Measurements from ENCODE around the gene IGSF5.
"Not testable (repeated sequence)": the region's sequence is repeated elsewhere in the genome, so short reads cannot be mapped to it uniquely, and the experiment has no call there.

IGSF5 gene

DNA sequence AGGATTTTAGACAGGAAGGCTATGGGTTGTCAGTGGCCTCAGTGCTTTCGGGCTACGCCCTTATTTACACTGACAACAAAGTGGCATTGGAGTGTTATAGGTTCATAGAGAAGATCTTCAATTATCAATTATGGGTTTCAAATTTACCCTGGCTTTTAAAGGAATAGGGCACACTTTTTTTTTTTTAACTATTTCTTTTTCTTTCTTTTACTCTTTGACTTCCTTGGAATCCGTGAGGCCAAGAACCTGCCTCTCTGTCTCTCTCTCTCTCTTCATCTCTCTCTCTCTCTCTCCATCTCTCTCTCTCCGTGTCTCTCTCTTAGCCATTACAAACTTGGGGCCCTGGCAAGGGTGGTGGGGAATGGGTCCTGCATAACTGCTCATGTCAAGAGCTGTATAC, at the start of gene IGSF5:
TSS of gene IGSF5 (plus strand) at position 301 of the 400 bp plus-strand sequence. CDS start 327 bp downstream, outside the sequence.
- not testable (repeated sequence) for DNase-seq

DNA sequence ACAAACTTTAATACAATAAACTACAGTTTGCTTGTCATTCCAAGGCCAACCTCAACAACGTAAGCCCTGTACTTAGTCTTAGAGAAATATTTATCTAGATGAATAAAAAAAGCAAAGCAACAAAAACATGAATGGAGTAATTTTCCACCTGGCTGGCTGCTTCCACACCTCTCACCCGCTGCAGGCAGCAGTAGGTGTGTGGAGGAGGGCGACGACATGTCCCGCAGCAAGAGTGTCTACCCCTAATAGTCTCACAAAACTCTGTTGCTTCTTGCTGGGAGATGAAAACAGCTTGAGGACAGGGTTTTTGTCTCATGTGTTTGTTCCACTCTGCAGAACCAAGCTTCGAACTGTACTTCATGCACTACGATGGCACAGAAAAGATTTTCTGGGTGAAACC, 48.8 kb upstream of the IGSF5 start:
- no peak for DNase-seq

DNA sequence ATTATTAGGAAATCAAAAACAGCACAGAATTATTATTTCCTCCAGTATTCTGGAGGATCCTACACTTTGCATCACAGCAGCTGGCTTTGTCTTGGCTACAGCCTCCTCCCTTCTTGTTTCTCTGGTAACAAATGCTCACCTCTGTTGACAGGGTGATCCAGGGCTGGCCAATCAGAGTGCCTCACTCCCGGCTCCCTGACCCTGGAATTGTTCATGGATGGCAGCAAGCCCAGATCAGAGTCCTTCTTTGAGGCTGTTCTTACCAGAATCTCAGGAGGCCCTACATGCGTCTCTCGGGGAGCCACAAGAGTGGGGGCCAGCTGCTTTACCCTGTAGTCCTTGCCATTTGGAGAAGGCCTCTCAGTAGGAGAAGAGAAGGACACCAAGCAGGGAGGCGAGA, 48.4 kb upstream of the IGSF5 start:
- DNase-seq: peak in 4 of 56 donors; percentile 11 to 35 (median 22)

DNA sequence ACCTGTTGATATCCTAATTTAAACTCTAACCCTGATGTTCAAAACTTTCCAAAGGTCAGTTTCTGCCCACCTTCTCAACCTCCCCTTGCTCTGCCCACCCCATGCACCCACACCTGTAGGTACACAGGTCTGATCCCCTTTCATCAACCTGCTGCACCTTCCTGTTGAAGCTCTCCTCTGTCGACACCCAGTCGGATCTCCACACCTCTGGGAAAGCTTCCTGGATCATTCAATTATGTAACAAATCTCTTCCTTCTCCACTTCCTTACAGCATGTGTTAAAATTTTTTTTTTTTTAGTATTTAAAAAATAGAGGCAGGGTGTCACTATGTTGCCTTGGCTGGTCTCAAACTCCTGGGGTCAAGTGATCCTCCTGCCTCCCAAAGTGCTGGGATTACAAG, 44.7 kb upstream of the IGSF5 start:
- no peak for DNase-seq

DNA sequence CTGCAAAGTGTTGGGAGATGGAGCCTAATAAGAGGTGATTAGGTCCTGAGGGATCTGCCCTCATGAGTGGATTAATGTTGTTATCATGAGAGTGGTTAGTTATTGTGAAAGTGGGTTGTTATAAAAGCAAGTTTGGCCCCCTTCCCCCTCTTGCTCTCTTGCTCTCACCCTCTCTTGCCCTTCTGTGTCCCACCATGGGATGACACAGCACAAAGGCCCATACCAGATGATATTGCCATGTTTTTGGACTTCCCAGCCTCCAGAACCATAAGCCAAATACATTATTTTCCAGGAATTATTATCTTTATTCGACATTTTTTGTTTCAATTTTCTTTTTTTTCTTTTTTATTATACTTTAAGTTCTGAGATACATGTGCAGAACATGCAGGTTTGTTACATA, 41.4 kb upstream of the IGSF5 start:
- DNase-seq: no peak

DNA sequence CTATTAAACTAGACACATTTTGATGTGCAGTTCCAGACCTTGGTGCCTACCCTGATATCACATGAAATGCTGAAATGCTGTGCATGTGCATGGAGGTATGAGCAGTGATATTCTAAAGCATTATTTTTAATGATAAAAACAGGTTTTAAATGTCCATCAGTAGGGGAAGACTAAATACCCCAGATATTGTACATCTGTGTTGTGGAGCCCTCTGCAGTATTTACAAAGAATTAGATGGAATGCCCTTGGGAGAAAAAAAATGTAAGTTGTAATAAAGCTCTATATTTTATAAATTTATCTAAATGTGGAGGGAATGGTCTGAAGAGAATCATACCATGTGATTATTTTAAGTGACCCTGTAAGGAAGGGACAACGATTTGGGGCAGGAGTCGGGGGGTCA, 39.1 kb upstream of the IGSF5 start:
- no peak for DNase-seq

DNA sequence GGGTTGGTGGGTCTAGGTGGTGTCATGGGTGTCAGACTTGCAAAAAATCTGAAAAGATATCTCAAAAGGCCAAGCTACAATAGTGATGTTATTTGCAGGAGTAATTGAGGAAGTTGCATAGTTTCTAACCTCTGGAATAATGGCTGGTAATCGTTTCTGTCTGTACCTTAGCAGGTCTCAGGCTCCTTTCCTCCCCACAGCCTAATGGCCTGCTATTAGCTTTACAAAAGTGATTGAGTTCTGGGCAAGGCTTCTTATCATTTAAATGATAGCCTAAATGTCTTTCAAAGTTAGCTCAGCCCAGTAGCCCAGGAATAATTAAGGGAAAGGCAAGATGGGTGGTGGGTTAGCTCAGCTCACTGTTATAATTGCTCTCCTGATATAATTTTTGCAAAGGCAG, 37.7 kb upstream of the IGSF5 start:
- DNase-seq: no peak

DNA sequence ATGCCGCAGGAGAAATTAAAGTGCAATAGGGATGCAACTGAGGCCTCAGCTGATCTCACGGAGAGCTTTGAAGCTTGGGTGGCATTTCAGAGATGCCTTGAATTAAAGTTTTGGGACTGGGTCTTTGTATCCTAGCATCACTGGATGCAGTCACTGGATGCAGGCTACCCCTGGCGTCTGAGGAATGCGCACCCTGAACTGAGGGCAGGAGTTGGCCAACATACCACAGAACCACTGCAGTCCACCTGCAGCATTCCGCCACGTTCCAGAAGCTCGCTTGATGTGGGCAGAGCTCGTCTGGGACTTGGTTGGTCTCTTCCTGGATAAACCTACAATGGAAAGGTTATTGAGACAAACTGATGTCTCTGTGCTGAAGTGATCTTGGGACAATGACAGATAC, 34.1 kb upstream of the IGSF5 start:
- DNase-seq: no peak

DNA sequence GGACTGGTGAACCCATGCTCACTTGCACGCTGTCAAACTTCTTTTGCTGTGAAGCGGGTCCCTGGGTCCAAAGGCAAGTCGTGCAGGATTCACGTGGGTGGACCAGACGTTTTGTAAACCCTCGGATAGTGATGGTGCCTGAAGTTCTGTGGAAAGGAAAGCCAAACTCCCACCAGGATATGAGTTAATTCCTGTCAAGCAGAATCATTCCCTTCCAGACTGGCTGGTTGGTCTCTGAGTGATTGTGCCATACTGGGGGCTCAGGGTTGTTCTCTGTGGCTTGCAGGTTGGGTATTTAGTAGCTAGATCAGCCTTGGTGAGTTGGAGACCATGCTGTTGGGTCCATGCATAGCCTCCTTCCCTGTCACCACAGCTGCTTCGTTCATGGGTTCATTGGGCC, 32.7 kb upstream of the IGSF5 start:
- DNase-seq: no peak

DNA sequence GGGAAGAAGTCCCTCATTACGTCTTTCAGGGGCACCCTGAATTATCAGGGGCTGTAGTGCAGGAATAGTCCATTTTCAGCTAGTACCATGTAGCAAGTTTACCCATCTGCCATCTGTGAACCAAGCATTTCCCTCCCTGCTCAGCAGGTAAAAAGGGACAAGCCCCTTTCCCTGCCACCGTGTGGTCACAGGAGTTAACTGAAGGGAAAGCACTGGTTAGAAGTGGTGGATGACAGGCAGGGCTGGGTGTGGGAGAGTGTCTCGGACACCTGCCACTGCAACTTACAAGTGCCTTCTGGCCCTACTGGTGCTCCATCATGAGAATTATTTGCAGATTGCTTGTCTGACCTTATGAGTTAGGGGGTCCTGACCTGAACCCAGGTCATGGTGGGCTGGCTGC, 32.0 kb upstream of the IGSF5 start:
- DNase-seq: no peak

DNA sequence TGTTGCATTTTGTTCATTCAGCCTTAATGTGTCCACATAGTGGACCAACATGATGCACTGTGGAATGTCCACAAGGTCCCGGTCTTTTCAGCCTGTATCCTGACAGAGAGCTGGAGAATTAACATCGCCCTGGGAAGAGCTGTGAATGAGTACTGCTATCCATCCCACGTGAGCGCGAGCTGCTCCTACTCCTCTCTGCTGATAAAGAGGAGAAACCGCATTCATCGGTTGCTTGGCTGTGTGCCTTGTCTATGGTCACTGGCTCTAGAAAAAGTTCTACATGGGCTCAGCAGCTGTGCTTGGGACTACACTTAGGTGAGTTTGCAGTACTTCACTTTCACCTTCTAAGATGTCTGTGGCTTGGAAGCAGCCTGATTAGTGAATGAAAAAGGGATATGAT, 31.1 kb upstream of the IGSF5 start:
- DNase-seq: no peak

DNA sequence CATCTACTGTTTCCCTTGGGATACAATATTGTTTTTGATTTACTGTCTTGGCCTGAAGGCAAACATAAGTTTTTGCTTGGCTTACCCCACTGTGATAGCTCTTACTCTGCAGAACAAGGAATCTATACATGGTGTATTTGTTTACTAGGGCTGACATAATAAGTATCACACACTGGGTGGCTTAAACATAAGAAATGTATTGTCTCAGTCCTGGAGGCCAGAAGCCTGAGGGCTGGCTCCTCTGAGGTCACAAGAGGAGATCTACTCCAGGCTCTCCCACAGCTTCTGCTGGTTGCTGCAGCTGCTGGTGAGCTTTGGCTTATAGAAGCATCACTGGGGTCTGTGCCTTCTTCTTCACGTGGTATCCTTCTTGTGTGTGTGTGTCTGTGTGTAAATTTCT, 30.7 kb upstream of the IGSF5 start:
- peak in 2 of 56 donors; percentile 5 for DNase-seq

DNA sequence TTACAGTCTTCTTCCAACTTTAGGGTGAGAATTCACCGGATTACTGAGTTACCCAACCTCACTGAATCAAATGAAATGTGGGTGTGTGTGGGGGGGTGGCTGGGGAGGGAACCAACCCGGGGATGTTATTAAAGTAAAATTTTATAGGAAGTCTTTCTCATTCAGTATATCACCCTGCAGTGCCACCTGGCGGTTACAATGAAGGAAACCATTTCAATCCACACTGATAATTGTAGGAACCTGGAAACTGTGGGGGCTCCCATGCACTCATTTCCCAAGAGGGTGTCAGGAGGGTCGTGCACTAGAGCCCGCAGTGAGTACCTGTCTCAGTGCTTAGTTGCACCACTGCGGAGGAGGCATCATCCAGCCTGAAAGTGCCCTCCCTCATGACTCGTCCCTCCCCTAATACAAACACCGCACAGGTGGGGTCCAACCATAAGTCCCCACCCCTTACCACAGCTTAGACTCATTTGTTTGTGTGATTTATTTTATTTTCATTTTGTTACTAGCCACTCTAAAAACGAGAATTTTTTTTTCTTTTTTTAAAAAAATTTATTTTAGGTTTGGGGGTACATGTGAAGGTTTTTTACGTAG, 29.1 kb upstream of the IGSF5 start:
- peak in 43 of 56 donors; percentile 2 to 83 (median 30) for DNase-seq

DNA sequence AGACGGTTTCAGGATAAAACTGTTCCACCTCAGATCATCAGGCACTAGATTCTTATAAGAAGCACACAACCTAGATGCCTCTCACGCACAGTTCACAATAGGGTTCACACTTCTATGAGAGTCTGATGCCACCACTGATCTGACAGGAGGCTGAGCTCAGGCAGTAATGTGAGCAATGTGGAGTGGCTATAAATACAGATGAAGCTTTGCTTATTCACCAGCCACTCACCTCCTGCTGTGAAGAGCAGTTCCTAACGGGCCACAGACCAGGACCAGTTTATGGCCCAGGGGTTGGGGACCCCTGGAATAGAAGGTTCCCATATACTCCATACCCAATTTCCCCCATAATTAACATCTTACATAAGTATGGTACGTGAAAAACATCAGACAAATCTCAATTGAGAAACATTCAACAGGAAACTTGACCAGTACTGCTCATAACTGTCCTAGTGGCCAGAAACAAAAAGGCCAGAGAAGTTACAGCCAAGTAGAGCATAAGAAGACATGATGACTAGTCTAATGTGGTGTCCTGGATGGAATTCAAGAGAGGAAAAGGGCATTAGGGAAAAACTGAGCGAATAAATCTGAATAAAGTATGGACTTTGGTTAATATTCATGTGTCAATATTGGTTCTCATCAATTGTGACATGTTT, 24.7 kb upstream of the IGSF5 start:
- no peak for DNase-seq

DNA sequence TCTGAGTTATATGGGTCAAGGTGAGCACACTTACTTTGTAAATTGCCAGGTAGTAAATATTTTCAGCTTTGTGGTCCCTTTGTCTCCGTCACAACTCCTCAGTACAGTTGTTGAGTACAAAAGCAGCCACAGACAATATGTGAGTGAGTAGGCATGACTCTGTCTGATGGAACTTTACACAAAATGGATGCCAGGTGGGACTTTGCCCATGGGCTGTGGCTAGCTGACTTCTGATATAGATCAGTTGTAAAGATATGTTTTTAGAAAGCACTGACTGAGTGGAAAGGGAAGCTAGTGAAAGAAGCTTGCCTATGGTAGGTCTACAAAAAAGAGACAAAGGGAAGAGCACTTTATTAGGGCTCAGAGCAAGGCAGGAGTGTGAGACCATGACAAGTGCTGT, 23.1 kb upstream of the IGSF5 start:
- no peak for DNase-seq

DNA sequence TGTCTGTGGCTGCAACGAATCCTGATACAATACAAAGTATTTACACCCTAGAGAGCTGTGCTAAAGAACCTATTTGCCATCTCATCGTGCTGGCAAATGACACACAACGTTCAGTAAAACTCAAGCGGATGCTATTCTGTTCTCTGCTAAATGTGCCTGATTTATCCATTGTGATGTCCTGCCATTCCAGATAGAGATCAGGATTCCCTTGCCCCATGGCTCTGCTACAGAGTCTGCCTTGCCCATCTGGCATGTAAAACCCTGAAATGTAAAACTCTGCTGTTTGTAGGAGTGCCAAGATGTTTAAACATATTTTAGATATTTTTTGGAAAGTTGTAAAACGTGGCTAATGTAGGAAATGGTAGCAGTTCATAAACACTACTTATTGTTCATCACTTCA, 20.0 kb upstream of the IGSF5 start:
- DNase-seq: no peak

DNA sequence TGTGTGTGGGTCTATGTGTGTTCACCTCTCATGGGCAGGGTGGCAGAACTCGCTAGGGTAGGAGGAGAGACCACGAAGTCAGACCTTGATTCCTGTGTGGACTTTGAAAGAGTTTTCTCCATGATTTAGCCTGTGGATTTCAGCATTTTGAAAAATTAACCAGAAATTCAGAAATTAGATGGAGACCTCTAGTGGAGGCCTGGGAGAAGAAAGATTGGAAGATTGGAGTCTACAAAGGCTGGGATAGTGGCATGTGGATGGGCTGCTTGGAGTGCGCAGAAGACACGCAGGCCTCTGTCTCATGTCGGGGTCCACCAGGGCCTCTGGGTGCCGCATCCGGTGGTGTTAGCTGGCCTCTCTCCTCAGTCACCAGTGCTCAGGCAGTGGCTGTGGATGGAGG, 18.9 kb upstream of the IGSF5 start:
- DNase-seq: no peak

DNA sequence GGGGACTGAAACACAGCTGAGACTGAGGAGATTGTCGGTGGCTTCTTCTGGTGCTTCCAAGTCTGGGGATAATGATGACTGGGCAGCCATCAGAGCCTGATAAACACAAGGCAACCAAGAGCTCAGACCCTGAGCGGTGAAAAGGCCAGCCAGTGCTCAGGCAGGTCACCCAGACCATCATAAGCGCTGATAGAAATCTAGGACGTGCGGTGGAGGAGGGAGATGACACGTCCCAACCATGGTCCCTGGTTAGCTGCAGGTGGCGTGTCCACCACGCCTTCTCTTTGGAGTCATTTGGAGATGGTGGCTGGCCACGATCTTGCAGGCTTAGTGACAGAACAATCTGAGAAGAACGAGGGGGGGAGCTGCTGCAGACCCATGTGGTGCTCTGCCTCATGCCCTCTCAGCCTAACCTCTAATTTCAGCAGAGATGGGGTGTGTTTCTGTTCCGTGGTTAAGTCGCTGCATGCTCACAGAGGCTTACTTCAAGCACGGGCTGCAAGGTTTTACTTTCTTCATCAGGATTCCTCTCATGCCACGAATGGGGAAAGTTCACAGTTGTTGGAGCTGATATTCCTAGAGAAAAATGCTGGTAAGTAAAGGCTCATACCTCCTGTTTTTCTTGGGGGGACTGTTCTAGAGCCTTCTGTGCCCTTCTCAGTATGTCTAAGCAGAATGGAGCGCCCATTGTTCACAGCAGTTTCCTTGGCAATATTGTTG, 17.4 kb upstream of the IGSF5 start:
- DNase-seq: no peak

DNA sequence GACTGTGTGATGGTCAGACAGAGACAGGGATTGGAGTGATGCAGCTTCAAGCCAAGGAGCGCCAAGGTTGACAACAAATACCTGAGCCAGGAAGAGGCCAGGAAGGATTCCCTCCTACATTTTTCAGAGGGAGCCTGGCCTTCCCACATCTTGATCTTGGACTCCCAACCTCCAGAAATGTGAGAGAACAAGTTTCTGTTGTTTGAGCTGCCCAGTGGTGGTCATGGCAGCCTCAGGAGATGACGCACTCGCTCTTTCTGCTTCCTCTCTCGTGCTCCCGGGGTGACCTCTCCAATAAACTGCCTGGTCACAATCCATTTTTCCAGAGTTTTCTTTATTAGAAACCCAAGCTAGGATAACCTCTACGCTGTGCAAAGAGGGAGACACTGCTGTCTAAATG, 16.6 kb upstream of the IGSF5 start:
- DNase-seq: no peak

DNA sequence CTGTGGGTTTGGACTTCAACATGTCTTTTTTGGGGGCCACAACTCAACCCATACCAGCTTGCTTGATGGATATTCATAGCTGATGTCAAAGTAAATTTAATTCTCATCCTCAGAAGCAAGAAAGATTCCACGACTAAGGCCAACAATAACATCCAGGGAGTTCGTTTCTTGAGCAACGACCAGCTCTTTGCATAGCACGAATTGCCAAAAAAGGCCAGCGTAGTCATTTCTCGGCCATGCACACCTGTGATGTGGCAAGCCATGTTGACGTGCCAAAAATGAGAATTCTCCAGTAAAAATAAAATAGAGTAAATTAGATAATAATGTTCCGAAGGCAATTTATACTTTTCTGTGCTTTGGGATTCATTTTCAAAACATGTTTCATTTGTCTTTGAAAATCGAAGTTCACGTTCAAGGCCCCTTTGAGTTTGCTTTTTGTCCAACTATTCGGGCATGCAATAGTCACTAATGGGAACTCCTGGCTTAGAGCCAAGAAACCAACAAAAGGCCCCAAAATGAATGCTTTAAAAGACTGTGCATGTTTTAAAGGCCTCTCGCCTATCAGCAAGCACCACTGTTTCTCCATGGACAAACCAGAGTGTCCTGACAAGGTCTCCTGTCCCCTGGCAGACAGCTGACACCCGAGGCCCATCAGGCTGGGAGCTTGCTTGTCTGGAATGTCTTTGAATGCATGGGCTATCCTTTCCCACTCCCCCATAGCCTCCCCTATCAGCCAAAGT, 14.4 kb upstream of the IGSF5 start:
- peak in 2 of 56 donors; percentile 3 for DNase-seq

DNA sequence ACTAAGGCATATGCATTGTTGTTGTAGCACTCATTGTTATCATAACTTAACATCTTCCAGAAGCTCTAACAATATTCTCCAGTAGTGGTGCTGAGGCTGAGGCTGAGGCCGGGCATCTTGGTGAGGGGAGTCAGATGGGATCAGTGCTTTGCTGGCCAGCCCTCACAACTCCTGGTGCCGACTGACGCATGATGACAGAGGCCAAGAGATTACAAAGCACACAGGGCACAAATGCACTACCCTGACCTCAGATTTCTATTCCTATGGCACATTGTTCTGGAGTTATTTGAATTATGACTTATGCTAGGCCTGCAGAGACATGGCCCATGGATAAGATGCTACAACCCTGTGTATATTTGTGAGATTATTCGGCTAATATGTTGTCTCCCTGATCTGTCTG, 8.3 kb upstream of the IGSF5 start:
- DNase-seq: no peak

DNA sequence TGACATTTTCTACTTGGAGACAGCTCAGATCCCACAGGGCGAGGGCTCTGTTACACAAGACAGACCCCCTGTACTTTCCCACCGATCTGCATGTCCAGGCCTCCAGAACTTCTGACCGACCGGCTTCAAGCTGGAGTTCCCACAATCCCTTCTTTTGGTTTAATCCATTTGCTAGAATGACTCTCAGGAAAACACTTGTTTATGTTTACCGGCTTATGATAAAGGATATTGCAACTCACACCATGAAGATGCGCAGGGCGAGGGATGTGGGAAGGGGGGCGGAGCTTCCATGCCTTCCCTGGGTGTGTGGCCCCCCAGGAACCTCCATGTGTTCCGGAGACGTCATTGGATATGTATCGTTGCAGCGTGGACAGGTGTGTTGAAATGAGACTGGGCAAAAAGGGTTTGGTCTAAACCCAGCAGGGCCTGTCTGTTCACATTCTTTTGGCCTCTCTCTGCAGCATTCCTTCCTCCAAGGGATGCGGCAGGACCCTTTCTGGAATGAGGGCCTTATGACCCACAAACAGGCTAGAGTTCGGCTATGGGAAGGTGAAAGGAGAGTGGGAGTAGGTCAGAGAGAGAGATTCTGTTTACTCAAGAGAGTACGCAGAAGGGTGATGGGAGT, 7.5 kb upstream of the IGSF5 start:
- no peak for DNase-seq
